ENCODE data around the gene TRIM66.

DNA sequence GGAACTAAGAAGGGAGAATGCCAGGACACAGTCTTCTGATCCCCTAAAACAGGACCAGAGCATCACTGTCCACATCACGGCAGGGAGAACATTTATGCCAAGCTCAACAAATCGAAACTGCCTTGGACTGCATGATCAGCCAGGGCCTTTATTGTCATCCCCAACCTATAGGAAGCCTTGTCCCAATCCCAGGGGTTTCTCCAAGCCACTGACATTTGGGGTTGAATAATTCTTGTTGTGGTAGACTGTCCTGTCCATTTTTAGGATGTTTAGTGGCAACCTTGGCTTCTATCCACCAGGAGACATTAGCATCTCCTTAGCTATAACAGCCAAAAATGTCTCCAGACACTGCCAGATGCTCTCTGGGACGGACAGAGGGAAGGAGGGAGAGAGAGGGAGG, 37.3 kb upstream of the TRIM66 start:
- TF ChIP-seq, protein P1, sequence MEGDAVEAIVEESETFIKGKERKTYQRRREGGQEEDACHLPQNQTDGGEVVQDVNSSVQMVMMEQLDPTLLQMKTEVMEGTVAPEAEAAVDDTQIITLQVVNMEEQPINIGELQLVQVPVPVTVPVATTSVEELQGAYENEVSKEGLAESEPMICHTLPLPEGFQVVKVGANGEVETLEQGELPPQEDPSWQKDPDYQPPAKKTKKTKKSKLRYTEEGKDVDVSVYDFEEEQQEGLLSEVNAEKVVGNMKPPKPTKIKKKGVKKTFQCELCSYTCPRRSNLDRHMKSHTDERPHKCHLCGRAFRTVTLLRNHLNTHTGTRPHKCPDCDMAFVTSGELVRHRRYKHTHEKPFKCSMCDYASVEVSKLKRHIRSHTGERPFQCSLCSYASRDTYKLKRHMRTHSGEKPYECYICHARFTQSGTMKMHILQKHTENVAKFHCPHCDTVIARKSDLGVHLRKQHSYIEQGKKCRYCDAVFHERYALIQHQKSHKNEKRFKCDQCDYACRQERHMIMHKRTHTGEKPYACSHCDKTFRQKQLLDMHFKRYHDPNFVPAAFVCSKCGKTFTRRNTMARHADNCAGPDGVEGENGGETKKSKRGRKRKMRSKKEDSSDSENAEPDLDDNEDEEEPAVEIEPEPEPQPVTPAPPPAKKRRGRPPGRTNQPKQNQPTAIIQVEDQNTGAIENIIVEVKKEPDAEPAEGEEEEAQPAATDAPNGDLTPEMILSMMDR (conservative IDR thresholded peaks at IDR 0.05; ENCODE audit: low read length) = no peak
- no peak for TF ChIP-seq EZH2phosphoT487 (IDR thresholded peaks at IDR 0.05; ENCODE audit: borderline replicate concordance)

Data from Loucy (cell line).